ENCODE data around the gene SRCAP. TPM values are rescaled to one million over a fixed set of nuclear protein-coding genes. Genes with fewer than 3 reads are reported as not detected.

SRCAP gene
- polyA plus RNA-seq, 1 experiment: 3.1 TPM

DNA sequence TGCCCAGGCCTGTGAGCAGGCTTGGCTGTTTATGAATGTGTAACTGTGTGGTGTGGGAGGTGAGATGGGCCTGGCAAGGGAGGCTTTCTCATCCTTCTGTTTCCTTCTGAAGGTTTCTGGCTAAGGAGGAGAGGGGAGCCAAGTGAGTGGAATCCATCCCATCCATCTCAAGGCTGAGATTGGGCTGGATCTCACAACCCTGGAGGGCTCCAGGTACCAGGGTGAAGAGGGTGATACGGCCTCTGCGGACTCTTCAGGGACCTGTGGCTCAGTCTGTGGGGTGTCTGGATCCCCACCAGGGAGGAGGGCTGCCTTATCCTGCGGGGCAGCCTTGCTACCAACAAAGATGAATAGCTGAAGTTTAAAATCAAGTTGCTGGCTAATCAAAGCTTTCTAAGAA is 81.0 kb downstream of the SRCAP start:
- H3K4me3 ChIP-seq (ENCODE audit: low read depth, low read length): no peak overlapping the region
- TF ChIP-seq, protein P1, sequence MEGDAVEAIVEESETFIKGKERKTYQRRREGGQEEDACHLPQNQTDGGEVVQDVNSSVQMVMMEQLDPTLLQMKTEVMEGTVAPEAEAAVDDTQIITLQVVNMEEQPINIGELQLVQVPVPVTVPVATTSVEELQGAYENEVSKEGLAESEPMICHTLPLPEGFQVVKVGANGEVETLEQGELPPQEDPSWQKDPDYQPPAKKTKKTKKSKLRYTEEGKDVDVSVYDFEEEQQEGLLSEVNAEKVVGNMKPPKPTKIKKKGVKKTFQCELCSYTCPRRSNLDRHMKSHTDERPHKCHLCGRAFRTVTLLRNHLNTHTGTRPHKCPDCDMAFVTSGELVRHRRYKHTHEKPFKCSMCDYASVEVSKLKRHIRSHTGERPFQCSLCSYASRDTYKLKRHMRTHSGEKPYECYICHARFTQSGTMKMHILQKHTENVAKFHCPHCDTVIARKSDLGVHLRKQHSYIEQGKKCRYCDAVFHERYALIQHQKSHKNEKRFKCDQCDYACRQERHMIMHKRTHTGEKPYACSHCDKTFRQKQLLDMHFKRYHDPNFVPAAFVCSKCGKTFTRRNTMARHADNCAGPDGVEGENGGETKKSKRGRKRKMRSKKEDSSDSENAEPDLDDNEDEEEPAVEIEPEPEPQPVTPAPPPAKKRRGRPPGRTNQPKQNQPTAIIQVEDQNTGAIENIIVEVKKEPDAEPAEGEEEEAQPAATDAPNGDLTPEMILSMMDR (IDR thresholded peaks at IDR 0.05; ENCODE audit: low read depth, low read length): no peak
- POLR2A ChIA-PET: interaction anchor here (0.6 to 1.0 kb wide), 2 partner anchors 25 to 121 kb away, joined by 3 read pairs; no protein-coding TSS in a partner anchor
- no peaks in the 10 kb centered on the region for H3K27me3 ChIP-seq (ENCODE audit: control insufficient read depth, insufficient read depth, low read length)
- H3K27ac ChIP-seq (ENCODE audit: low read depth, low read length): no peak overlapping the region
- CTCF ChIA-PET: no interaction called here
- no peak for DNase-seq (ENCODE audit: low read depth, low spot score)
- H3K9me3 ChIP-seq (ENCODE audit: control insufficient read depth, insufficient read depth, low read length): no peaks in the 10 kb centered on the region; the same call in 1 of the 2 replicates

DNA sequence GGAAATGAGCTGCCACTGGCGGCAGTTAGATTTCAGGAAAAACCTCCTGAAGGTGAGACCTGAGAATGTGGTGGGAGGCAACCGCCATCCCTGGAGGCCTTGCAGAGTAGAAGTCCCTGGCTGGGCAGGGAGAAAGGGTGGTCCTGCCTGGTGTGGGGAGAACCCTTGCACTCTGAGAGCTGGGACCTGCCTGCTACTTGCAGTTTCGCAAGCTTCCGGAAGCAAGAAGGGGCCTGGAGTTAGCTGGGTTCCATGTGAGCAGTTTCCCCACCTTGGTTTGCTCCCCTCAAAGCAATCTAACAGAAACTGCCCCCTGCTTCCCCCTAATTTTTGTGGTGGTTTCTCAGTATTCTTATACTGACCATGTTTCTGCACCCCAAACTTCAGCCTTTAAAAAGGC is 81.6 kb downstream of the SRCAP start:
- TF ChIP-seq, protein P1 (IDR thresholded peaks at IDR 0.05; ENCODE audit: low read depth, low read length): no peak
- no peaks in the 10 kb centered on the region; the same call in 1 of the 2 replicates for H3K9me3 ChIP-seq (ENCODE audit: control insufficient read depth, insufficient read depth, low read length)
- DNase-seq (ENCODE audit: low read depth, low spot score): no peak
- POLR2A ChIA-PET: interaction anchor here (0.6 to 1.0 kb wide), 2 partner anchors 25 to 122 kb away, joined by 3 read pairs; no protein-coding TSS in a partner anchor
- H3K27me3 ChIP-seq (ENCODE audit: control insufficient read depth, insufficient read depth, low read length): no peaks in the 10 kb centered on the region
- H3K4me3 ChIP-seq (ENCODE audit: low read depth, low read length): no peak overlapping the region
- CTCF ChIA-PET: no interaction called here
- H3K27ac ChIP-seq (ENCODE audit: low read depth, low read length): no peak overlapping the region

DNA sequence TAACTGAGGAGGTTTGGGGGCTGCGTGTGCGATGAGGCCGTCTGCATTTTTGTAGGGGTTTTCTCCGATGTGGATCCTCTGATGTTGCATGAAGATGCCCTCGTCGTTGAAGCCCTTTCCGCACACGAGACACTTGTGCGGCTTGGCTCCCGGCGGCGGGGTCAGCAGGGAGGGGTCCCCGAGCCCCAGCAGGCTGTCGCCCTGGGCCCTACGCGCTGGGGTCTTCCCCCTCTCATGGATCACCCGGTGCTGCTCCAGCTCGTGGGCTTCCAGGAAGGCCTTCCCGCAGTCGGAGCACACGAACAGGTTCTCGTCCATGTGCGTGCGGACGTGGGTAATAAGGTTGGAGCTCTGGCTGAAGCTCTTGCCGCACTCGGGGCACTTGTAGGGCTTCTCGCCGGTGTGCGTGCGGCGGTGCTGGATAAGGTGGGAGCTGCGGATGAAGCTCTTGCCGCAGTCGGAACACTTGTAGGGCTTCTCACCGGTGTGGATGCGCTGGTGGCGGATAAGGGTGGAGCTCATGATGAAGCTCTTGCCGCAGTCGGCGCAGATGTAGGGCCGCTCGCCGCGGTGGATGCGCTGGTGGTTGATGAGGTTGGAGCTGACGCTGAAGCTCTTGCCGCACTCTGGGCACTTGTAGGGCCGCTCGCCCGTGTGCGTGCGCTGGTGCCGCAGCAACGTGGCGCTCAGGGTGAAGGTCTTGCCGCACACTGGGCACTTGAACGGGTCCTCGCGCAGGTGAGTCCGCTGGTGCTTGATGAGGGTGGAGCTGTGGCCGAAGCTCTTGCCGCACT is 83.7 kb downstream of the SRCAP start:
- CTCF ChIA-PET: no interaction called here
- Histone ChIP-seq H3K4me3 (ENCODE audit: low read depth, low read length) (no peak overlapping the region), H3K27ac (ENCODE audit: low read depth, low read length) (no peak overlapping the region), H3K27me3 (ENCODE audit: control insufficient read depth, insufficient read depth, low read length) (no peaks in the 10 kb centered on the region), H3K9me3 (ENCODE audit: control insufficient read depth, insufficient read depth, low read length) (no peaks in the 10 kb centered on the region; the same call in 1 of the 2 replicates)
- TF ChIP-seq, protein P1 (IDR thresholded peaks at IDR 0.05; ENCODE audit: low read depth, low read length): no peak
- POLR2A ChIA-PET: interaction anchor here (0.6 kb wide), 1 partner anchor 13 kb away, joined by 5 read pairs; no protein-coding TSS in a partner anchor
- no peak for DNase-seq (ENCODE audit: low read depth, low spot score)

DNA sequence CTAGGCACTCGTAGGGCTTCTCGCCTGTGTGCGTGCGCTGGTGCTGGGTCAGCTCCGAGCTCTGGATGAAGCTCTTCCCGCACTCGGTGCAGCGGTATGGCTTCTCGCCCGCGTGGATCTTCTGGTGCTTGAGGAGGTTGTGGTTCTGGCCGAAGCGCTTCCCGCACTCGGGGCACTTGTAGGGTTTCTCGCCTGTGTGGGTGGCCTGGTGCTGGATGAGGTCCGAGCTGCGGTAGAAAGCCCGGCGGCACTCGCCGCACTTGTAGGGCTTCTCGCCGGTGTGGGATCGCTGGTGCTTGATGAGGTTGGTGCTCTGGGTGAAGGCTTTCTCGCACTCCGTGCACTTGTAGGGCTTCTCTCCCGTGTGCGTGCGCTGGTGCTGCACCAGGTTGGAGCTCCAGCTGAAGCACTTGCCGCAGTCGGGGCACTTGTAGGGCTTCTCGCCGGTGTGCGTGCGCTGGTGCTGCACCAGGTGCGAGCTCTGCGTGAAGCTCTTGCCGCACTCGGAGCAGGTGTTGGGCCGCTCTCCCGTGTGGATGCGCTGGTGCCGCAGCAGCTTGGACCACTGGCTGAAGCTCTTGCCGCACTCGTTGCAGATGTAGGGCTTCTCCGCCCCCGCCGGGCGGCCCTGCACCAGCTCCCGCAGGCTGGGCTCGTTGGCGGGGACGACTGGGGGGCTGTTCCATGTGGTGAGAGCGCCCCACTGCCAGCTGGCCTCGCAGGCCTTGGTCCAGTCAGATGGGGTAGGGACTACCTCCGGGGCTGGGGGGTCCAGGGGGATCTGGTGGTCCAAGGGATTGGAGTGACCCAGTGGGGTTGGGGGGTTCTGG is 84.5 kb downstream of the SRCAP start:
- CTCF ChIA-PET: no interaction called here

More for the DNA sequence above, 84.5 kb downstream of the SRCAP start:
- Histone ChIP-seq H3K9me3 (ENCODE audit: control insufficient read depth, insufficient read depth, low read length) (no peaks in the 10 kb centered on the region; the same call in 1 of the 2 replicates), H3K27me3 (ENCODE audit: control insufficient read depth, insufficient read depth, low read length) (no peaks in the 10 kb centered on the region), H3K4me3 (ENCODE audit: low read depth, low read length) (no peak overlapping the region), H3K27ac (ENCODE audit: low read depth, low read length) (no peak overlapping the region)
- no peak for DNase-seq (ENCODE audit: low read depth, low spot score)
- POLR2A ChIA-PET: interaction anchor here (0.6 to 1.0 kb wide), 2 partner anchors 14 to 22 kb away, joined by 3 to 5 read pairs; no protein-coding TSS in a partner anchor
- TF ChIP-seq, protein P1 (IDR thresholded peaks at IDR 0.05; ENCODE audit: low read depth, low read length): no peak

Measured in AG04450 (cell line).